HK-2 (cell line): Measurements from ENCODE around the gene COMP.

Experiments
- DNase-seq: peaks from one replicate; pipeline ENCODE4 v3.0.0-alpha.2; 2018; ENCODE audit not compliant: unreplicated experiment

Gene COMP

DNA sequence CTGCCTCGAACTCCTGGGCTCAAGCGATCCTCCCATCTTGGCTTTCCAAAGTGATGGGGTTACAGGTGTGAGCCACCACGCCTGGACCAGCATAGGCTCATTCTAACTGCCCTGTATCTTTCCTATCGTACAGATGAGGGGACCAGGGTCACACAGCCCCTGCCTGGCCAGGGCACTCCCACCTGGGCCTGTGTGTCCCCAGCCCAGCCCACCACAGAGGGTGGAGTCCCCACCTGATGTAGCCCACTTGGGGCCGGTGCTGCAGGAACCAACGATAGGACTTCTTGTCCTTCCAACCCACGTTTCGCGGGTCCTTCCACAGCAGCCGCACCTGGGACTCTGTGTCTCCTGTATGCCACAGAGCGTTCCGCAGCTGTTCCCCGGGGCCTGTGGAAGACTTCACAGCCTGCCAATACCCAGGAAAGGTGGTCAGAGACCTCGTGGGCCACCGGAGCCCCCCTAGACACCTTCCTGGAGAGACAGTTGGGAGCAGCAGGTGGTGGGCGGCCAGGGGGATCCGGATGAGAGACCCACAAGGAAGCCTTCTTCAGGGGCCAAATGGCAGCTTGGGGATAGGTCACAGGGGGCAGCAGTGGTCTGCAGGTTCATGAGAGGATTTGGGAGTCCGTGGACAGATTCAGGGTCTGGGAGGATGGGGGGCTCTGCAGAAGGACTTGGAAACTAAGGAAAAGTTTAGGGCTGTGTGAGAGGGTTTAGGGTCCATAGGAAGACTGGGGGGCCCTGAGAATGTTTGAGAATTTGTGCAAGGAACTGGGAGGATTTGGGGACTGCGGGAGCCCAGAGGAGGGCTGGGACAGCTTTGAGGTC lies 6.9 kb downstream of the COMP start:
- DNase-seq: no peak

DNA sequence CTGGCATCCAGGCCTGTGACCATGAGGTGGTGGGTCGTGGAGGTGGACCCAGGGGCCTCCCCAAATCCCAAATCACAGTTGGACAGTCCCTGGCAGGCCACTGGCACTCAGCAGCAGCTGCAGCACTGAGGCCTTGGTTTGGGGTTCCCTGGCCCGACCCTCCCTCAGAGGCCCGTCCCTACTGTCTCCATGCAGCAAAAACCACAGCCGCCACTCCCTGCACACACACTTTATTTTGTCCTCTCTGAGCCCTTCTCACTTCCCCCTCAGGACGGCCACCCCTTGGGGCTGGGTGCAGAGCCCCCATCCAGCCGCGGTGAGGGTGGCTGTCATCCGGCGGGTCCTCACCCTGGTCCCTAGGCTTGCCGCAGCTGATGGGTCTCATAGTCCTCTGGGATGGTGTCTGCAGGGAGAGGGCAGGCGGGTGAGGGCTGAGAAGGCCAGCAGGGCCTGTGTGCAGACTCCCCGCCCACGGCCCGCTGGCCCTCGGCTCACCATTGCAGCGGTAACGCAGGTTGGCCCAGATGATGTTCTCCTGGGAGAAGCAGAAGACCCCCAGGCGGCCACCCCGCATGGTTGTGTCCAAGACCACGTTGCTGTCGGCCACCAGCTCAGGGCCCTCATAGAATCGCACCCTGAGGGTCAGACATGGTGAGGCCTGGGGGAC lies 8.4 kb downstream of the COMP start:
- DNase-seq: no peak

DNA sequence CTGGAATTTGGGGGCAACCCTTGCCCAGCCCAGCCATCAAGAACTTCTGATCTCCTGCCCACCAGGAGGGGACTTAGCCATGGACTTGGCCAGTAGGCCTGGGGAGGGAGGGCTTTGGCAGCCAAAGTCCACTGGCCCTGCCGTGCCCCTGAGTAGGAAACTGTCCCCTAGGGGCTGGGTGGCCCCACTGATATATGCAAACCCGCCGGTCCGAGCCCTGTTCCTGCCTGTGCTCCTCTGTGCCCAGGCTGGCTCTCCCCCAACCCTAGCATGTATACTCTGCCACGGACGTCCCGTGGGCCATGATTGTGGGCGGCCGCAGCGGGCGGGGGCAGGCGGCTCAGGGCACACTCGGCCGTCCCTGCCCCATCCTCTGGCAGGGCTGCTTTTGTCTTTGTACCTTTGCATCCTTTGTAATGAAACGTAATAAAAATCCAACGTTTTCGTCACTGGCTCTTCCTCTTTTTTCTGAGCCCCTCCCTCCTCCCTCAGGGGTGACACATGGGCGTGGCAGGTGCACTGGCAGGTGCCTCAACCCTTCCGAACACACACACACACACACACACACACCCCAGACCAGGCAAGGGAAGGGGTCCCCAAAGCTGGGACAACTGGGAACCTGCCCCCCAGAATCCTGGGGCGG lies 9.1 kb downstream of the COMP start:
- DNase-seq: no peak

DNA sequence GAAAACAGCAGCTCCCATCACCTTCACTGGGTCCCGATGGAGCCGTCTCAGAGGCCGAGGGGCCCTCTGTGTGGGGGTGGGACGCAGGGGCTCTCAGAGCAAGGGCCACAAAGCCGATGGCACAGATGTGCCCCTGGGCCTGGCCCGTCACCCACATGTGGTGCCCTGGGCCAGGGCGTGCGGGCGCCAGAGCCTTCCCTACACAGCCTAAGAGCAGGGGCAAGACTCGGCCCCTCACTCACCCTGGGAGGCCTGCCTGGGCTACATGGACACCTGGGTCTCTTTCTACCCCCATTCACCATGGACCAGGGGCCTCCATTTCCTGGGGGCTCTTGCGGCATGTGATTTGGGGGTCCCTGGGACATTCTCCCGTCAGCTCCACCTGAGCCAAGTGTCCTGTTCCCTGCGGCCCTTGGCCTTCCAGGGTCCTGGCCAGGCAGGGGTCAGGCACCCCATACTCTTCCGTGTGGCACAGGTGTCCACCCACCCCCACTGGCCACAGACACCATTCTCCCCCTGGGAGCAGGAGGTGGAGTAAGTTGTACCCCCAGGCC lies 10.0 kb downstream of the COMP start:
- DNase-seq: no peak

DNA sequence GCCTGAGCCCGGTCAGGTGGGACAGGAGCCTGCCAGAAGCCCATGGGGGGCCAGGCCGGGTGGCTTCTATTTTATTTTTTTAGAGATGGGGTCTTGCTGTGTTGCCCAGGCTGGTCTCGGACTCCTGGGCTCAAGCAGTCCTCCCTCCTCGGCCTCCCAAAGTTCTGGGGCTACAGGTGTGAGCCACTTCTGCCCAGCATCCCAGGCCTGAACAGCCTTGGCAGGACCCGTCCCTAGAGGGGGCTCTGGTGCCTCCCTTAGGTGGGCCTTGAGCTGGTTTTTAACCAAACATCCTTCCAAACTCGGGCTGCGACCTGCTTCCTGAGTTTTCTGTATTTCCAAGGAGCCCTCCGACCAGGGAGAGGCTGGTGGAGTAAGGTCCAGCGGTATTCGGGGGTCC lies 10.5 kb downstream of the COMP start:
- no peak for DNase-seq

DNA sequence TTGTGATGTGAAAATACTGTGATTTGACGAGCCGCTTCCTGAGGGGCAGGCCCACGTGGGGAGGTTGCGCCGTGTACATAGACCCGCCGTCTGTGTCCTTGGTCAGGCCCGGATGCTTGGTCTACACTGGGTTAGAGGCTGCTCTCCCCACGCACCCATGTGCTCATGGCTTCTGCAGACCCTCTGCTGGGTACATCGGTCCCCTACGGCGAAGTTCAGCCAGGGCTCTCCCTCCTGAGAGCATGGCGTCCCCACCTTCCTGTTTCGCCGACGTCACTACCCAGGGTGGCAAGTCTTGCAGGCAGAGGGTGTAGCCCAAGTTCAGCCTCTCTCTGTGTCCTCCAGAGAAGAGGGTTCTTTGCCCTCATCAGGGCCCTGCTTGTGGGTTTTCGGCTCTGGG lies 11.0 kb downstream of the COMP start:
- no peak for DNase-seq

DNA sequence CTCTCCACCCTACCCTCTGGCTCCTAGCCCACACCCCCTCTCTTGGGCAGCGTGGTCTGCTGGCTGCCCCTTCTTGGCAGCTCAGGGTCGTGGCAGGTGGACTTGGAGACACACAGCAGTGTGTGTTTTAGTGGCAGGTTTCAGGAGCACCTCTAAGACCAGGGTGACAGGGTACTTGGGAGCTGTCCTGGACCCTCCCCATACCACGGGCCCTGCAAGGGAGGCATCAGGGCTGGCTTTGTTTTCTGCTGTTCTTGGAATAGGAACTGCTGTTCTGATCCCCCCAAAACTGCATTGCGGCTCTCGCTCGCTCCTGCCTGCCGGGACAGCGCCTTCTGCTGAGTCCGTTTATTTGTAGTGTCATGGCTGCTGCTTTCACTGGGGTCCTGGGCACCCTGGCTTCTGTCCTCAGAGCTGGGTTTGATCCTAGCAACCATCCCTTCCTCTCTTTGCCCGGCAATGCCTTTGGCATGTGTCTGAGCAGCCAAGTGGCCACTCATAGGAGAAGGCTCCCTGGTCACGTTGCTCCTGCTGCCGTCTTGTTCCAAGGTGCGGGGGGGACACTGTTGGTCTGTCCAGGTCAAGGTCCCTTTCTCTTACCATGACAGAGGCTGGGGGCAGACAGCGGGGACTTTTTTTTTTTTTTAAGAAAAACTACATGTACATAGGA lies 12.1 kb downstream of the COMP start:
- no peak for DNase-seq

DNA sequence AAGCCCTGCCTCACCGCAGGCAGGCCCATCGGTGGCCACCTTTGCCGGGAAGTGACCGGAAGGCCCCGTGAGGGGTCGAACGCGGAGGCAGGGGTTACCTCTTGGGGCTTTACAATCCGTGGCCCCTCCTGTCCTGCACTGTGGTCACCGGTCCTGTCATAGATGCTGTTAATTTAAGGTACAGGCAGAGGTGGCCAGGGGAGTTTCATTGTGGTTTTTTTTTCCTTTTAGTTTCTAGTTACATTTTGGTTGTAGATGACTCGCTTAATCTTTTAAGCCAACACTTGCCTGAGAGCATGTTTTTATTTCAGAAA lies 13.1 kb downstream of the COMP start:
- no peak for DNase-seq

DNA sequence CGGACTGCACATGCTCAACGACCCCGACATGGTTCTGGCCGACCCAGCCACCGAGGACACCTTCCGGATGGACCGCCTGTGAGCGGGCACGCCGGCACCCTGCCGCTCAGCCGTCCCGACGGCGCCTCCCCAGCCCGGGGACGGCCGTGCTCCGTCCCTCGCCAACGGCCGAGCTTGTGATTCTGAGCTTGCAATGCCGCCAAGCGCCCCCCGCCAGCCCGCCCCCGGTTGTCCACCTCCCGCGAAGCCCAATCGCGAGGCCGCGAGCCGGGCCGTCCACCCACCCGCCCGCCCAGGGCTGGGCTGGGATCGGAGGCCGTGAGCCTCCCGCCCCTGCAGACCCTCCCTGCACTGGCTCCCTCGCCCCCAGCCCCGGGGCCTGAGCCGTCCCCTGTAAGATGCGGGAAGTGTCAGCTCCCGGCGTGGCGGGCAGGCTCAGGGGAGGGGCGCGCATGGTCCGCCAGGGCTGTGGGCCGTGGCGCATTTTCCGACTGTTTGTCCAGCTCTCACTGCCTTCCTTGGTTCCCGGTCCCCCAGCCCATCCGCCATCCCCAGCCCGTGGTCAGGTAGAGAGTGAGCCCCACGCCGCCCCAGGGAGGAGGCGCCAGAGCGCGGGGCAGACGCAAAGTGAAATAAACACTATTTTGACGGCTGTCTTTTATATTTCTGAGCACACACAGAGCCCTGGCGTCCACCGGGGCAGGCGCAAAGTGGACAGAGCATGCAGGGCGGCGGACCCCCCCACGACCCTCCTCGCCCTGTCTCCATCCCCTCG lies 13.6 kb downstream of the COMP start:
- DNase-seq: no peak

DNA sequence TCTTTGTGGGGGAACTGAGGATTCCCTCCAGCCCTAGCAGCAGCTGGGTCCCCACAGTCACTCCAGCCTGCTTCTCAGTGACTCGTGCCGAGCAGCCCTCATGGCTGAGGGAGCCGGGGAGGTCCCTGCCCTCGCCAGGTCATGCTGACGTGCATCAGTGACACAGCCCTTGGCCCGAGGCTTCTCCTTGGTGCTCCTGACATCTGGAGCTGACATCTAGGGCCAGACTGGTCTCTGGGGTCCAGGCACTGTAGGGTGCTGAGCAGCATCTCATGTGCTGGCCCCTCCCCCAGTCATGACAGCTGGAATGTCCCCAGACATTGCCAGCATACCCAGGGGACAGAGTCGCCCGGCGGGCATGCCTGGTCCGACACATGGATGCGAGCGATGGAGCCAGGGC lies 14.4 kb downstream of the COMP start:
- DNase-seq: peak; percentile 54

DNA sequence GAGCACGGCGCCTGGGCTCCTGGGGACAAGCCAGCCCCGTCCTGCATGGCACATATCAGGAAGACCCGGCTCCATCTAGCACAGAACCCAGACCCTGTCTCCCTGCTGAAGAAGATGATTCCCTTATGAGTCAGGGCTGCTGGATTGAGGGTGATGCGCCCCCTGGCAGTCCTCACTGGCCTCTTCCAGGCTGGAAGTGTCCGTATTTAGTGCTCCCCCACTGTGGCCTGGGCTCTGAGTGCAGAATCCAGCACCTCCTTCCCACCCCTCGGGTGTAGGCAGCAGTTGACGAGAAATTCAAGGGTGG lies 14.9 kb downstream of the COMP start:
- DNase-seq: peak; percentile 56

DNA sequence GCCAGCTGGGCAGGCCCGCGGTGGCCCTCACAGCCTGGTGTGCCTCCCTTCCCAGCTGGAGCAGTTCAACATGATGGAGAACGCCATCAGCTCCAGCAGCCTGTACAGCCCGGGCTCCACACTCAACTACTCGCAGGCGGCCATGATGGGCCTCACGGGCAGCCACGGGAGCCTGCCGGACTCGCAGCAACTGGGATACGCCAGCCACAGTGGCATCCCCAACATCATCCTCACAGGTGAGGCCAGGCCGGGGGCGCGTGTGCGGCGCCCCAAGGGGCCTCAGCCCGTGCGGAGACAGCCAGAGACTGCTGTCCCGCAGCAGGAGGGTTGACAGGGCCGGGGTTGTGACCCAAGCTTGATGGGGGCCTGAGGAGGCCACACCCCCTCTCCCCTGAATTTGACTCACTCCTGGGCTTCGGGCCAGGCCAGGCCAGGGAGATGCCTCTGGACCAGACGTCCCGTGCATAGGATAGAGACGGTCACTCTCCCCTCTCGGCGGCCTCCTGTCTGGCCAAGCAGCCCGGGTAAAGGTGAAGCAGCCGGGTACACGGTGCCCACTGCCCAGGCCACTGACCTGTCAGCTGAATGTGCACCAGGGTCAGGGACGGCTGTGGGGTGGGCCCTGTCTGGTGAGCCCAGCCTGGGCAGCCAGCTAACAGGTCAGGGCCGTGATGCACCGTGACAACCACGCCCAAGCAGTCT lies 15.4 kb downstream of the COMP start:
- DNase-seq: peak; percentile 48

DNA sequence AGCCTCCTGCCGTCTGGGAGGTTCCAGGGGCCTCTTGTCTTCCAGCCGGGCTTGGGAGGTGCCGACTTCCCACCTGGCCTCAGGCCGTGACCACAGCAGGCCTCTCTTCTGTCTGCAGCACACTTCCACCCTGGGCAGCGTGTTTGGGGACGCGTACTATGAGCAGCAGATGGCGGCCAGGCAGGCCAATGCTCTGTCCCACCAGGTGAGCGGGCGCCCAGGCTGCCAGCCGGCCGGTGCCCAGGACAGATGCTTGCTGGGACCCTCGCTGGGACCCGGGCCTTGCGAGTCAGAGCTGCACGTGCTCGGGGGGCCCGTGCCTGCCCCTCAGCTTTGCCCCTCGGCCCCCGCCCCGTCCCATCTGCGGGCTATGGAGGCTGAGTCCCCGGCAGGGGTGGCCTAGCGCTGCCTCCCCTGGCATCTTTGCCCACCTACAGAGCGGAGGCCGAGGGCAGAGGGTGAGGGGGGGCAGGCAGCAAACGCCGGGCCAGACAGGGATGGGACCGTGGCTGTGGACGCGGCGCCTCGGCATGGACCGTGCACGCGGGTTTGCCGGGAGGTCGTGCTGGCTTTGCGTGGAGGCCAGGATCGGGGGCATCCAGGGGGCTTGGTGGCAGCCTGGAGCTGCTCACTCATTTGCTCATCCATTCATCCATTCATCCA lies 16.2 kb downstream of the COMP start:
- DNase-seq: no peak

DNA sequence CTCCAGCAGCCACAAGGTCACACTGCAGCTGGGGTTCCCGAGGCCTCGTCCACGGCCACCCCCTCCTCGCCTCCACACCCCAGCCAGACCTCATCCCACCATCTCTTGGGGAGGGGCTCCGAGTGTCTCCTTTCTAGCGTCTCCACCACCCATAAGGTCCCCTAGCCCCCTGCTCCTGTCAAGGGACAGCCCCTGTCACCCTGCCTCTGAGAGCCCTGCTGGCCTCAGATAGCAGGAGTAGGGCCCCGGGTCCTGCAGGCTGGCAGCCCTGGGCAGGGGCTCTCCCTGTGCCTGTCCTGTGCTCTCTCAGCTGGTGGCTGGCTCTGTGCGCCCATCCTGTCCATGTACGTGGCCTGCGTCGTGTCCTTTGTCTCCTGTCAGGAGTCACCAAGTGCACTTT lies 17.0 kb downstream of the COMP start:
- DNase-seq: no peak

DNA sequence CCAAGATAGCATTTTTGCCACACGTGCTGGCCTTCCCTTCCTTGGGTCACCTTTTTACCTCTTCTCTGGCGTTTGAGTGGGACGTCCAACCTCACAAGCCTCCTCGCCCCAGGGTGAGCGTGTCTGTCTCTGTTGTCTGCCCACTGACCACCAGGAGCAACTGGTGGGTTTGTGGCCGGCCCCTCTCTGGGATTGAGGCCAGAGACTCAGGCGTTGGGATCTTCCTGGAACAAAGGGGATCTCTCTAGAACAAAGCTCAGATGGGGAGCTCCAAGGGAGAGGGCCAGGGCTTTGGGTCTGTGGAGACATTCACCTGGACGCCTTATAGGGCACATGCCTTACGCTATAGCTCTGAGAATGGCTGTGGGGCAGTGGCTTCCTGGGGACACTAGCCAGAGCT lies 17.4 kb downstream of the COMP start:
- no peak for DNase-seq

DNA sequence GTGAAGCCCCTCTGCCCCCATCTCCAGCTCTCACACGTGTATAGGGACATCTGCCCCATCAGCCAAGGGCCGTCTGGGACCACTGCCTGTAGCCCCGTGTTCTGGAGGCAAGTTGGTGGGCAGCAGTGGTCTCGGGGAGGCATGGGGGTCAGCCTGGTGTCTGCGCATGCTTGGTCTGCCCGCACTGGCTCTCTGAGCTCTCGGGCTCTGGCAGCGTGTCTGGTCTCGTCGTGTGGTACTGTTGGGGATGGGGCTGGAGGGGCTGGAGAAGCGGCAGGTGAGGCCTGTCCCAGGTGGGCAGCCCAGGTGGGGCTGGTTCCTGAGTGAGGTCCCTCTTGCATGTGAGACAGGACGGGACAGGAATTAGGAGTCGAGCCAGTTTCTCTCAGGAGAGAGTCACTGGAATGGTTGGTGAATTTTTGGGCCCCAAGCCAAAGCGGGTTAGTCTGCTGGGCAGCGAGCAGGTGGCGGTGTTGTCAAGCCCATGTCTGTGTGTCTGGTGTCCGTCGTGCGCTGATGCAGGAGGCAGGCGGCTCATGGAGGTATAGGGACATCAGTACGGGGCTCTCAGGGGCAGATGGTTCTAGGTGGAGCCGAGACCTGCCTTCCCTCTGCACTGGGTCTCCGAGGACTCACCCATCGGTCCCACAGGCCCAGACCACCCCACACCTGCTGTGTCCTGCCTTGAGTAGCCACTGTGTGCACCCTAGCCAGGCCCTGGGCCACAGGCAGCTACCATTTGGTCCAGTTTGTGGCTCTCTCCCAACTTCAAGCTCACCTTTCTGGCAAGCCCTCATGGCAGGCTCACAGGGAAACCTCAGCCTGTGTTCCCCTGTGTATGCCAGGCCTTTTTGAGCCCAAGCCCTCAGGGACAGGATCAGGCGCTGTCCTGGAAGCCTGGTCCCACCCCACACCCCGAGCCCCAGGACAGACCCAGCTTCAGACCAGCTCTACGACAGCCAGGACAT lies 18.2 kb downstream of the COMP start:
- DNase-seq: no peak

DNA sequence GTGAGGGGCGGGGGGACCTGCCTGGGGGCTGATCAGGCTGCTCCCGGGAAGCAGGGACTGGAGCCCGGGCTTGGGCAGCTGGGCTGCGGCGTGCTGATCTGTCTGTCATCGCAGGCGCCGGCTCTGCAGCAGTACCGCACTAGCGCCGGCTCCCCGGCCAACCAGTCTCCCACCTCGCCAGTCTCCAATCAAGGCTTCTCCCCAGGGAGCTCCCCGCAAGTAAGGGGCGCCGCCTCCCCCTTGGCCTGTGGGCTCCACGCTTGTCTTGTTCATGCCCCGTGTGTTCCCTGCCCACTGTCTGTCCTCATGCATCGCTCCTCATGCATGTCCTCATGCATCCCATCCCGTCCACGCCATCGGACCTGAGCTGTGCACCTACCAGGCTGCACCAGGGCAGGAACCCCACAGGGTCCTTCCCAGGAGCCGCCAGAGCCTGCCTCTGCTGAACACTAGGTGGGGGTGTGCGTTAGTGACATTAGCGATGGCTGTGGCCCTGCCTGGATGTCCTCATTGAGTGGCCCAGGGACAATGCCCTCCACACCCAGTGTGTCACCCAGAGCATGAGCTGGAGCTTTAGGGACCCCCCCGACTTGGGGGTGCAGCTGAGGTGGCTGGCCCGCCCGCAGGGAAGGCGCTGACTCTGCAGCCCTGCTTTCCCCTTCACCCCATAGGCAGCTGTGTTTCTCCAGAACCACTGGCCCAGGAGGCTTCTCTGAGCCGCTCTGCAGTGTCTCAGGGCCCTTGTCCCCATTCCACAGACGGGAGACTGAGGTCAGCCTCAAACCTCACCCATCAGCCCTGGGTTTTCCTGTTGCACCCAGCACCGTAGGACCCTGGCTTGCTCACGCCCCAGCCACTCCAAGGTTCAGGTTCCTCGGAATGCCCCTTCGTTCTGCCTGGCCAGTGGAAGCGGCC lies 19.5 kb downstream of the COMP start:
- DNase-seq: no peak

DNA sequence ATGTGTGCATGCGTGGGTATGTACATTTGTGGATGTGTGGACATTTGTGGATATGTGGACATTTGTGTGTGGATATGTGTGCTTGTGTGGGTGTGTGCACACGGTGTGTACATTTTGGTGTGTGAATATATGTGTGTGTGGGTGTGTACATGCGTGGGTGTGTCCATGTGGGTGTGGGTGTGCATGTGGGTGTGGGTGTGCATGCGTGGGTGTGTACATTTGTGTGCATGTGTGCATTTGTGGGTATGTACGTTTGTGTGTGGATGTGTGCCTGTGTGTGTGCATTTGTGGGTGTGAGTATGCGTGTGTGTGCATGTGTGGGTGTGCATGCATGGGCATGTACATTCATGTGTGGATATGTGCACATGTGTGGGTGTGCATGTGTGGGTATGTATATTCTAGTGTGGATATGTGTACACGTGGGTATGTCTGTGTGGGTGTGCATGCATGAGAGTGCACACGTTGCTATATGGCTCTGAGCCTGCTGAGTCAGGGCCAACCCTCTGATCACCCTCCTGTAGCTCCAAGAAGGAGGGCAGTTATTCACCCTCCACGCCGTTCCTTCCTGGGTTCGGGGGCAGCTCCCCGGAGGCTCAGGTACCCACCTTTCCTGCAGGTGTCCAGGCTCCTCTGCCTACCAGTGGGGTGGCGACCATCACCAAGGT lies 20.3 kb downstream of the COMP start:
- DNase-seq: no peak
